Heart left ventricle (tissue), 16 donors: ENCODE results near the gene GTPBP6. TPM values are rescaled to one million over a fixed set of nuclear protein-coding genes. Genes with fewer than 3 reads are reported as not detected.

Experiments
- ATAC-seq, 4 donors: fragments of 200-7000 bp; cut with Tn5 transposase; one replicate each; pipeline ENCODE4 v1.9.1; 2020 to 2022; ENCODE audit warnings: moderate library complexity in 4 of 4, mild to moderate bottlenecking in 3 of 4, moderate number of reproducible peaks in 1 of 4
- DNase-seq, 5 donors: peaks; one replicate each; pipeline ENCODE4 v3.0.0-alpha.2; 2020
- H3K27ac ChIP-seq, 12 donors: fragments of 200-600 bp; sonication (generic) in 4 of 12; one replicate each; pipeline versions ENCODE4 v1.5.0 to v1.8.0; 2016 to 2022; ENCODE audit warnings: mild to moderate bottlenecking in 2 of 12
- H3K27me3 ChIP-seq, 9 donors: fragments of 200-600 bp; sonication (generic) in 2 of 9; one replicate each; pipeline versions ENCODE4 v1.5.1 to v1.8.0; 2016 to 2022; ENCODE audit warnings: mild to moderate bottlenecking in 3 of 9
- H3K36me3 ChIP-seq, 9 donors: fragments of 200-600 bp; sonication (generic) in 2 of 9; one replicate each; pipeline versions ENCODE4 v1.5.0 to v1.8.0; 2018 to 2022; ENCODE audit warnings: mild to moderate bottlenecking in 2 of 9
- H3K4me1 ChIP-seq, 12 donors: fragments of 200-600 bp; sonication (generic) in 4 of 12; one replicate each; pipeline versions ENCODE4 v1.5.0 to v1.8.0; 2016 to 2022; ENCODE audit warnings: mild to moderate bottlenecking in 3 of 12
- H3K4me3 ChIP-seq, 12 donors: fragments of 200-600 bp; sonication (generic) in 4 of 12; one replicate each; pipeline versions ENCODE4 v1.5.0 to v1.8.0; 2017 to 2022; ENCODE audit warnings: mild to moderate bottlenecking in 9 of 12, moderate library complexity in 4 of 12
- H3K9me3 ChIP-seq, 12 donors: fragments of 200-600 bp; sonication (generic) in 4 of 12; one replicate each; pipeline versions ENCODE4 v1.5.0 to v1.8.0; 2016 to 2022; ENCODE audit warnings: mild to moderate bottlenecking in 1 of 12
- POLR2A ChIP-seq, 2 donors: fragments of 450-650 bp; IDR thresholded peaks; one replicate each; pipeline ENCODE4 v1.6.1; 2017; ENCODE audit warnings: antibody characterized with exemption in 2 of 2, mild to moderate bottlenecking in 2 of 2, moderate library complexity in 2 of 2
- WGBS, 4 donors: extraction: QIAGEN DNeasy Blood & Tissue Kit in 2 of 4; methylation state at CpG; one replicate each; pipeline versions ENCODE4 v1.1.5 to v1.1.7; 2013 to 2018; 5-methylcytosine and 5-hydroxymethylcytosine counted together
- intact Hi-C, 10 donors: fragments of 100-400 bp; cut with DNase I; formaldehyde crosslinking; loops; one replicate each; pipeline versions ENCODE4 v1.11.1 to v1.14.2; 2022
- polyA plus RNA-seq, 2 donors: library from polyadenylated mRNA; stranded (reverse); fragments of 200-250 nt; gene quantifications; one replicate each; pipeline ENCODE4 v1.2.3, GENCODE V29; 2013
- total RNA-seq, 9 donors: library from RNA; depleted of rRNA in 2 of 9; stranded (reverse); fragments of >200 nt in 2 of 9; fragmentation: NEBNext Ultra II Directional in 3 of 9; extraction: Animal tissue kit (Norgen Biotek cat#: 25700) in 3 of 9; gene quantifications; one replicate each; pipeline versions ENCODE4 v1.1.0 to v1.2.4, GENCODE V29; 2016 to 2023
- TF ChIP-seq, protein P1 (sequence below), 12 donors: fragments of 200-600 bp; sonication (generic) in 4 of 12; IDR thresholded peaks; one replicate each; pipeline versions ENCODE4 v1.5.0 to v1.8.0; 2018 to 2022; ENCODE audit warnings: antibody characterized with exemption in 12 of 12, mild to moderate bottlenecking in 5 of 12
- donor health status: ischemic (EF 13 %, LVEDD 7.1; RV severe dilation, severe dysfunction).
- donor health status: healthy with polysubstance abuse.
- donor health status: DM: no; HTN: yes; CAD: no.
- donor health status: DM: no; HTN: no; CAD: no.
- donor health status: ischemic (EF 25% LVEDD 6.9; RV normal size, moderate dysfunction).
- donor health status: ischemic (EF 25% LVEDD 5.7; RV mildly dilated, moderate dysfunction).
- donor health status: healthy.
- donor health status: DM: yes; HTN: yes; CAD: no.
- donor health status: ischemic (EF 35%, LVEDD 5.7; RV mildly dilated, moderate dysfunction).
- donor health status: nonischemic (EF 11% LVEDD 7.7; RV severe dilation, severe dysfunction).
- donor health status: DM: yes; HTN: yes; CAD: no.
- donor health status: PGD.
- donor health status: ischemic (EF 29% LVEDD 5.4; RV normal size, mild dysfunction).
- donor health status: nonischemic (EF 23%, LVEDD 6.1; RV moderate dilation, normal function).

Gene GTPBP6
- total and polyA plus RNA-seq, 11 donors, result 31.3 to 102 (median 49.9) TPM

GRCh38 chrX:300334-300733, 18.3 kb downstream of the GTPBP6 start:
- WGBS, 4 donors, result 87 to 97% (median 97%) methylated on average over 8 of the region's 8 CpGs
- H3K27ac ChIP-seq, result no peak overlapping the region
- peaks cover 0 to 40% (median 19%) of the 10 kb centered on the region in 9 donors for H3K36me3 ChIP-seq
- DNase-seq (no peak), ATAC-seq (no peak)
- H3K4me1 ChIP-seq, result no peaks in the 10 kb centered on the region
- no peaks in the 10 kb centered on the region for H3K9me3 ChIP-seq
- H3K27me3 ChIP-seq, result no peaks in the 10 kb centered on the region
- no peak overlapping the region for H3K4me3 ChIP-seq
- TF ChIP-seq POLR2A (IDR thresholded peaks at IDR 0.05), result no peak
- TF ChIP-seq, protein P1, sequence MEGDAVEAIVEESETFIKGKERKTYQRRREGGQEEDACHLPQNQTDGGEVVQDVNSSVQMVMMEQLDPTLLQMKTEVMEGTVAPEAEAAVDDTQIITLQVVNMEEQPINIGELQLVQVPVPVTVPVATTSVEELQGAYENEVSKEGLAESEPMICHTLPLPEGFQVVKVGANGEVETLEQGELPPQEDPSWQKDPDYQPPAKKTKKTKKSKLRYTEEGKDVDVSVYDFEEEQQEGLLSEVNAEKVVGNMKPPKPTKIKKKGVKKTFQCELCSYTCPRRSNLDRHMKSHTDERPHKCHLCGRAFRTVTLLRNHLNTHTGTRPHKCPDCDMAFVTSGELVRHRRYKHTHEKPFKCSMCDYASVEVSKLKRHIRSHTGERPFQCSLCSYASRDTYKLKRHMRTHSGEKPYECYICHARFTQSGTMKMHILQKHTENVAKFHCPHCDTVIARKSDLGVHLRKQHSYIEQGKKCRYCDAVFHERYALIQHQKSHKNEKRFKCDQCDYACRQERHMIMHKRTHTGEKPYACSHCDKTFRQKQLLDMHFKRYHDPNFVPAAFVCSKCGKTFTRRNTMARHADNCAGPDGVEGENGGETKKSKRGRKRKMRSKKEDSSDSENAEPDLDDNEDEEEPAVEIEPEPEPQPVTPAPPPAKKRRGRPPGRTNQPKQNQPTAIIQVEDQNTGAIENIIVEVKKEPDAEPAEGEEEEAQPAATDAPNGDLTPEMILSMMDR (IDR thresholded peaks at IDR 0.05), result no peak
- intact Hi-C loops, result no loop called here

DNA sequence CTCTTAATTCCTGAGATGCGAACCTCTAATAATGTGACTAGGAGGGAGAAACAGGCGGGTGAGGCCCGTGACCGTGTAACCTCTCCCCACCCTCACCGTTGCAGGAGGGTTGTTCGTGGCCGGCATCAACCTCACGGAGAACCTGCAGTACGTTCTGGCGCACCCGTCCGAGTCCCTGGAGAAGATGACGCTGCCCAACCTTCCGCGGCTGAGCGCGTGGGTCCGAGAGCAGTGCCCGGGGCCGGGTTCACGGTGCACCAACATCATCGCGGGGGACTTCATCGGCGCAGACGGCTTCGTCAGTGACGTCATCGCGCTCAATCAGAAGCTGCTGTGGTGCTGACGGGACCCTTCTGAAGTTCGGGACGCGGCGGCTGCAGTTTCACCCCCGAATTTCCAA, 19.6 kb downstream of the GTPBP6 start:
- no peak overlapping the region for H3K27ac ChIP-seq
- no peak overlapping the region for H3K4me3 ChIP-seq
- intact Hi-C loops, result no loop called here
- no peaks in the 10 kb centered on the region for H3K27me3 ChIP-seq
- WGBS, 4 donors, result 96 to 97% (median 97%) methylated on average over 33 to 36 of the region's 36 CpGs
- DNase-seq, result peak in 4 of 5 donors; percentile 15 to 58 (median 18)
- no peak for ATAC-seq
- no peaks in the 10 kb centered on the region for H3K4me1 ChIP-seq
- TF ChIP-seq, protein P1 (IDR thresholded peaks at IDR 0.05), result no peak
- TF ChIP-seq POLR2A (IDR thresholded peaks at IDR 0.05), result no peak
- peaks cover 0 to 30% (median 8%) of the 10 kb centered on the region in 9 donors for H3K36me3 ChIP-seq
- H3K9me3 ChIP-seq, result no peaks in the 10 kb centered on the region

- ATAC-seq, result no peak
- H3K4me1 ChIP-seq, result no peaks in the 10 kb centered on the region
- H3K4me3 ChIP-seq, result no peak overlapping the region
- intact Hi-C loops, result no loop called here
- WGBS, 4 donors, result 90 to 96% (median 94%) methylated on average over 21 of the region's 21 CpGs
- no peaks in the 10 kb centered on the region for H3K27me3 ChIP-seq
- peak in 4 of 5 donors; percentile 2 to 36 (median 10) for DNase-seq
- no peak for TF ChIP-seq POLR2A (IDR thresholded peaks at IDR 0.05)
- TF ChIP-seq, protein P1 (IDR thresholded peaks at IDR 0.05), result no peak
- no peaks in the 10 kb centered on the region for H3K9me3 ChIP-seq
- no peak overlapping the region for H3K27ac ChIP-seq
- peaks cover 0 to 38% (median 12%) of the 10 kb centered on the region in 9 donors for H3K36me3 ChIP-seq
Observed at GRCh38 chrX:295136-295535, 23.5 kb downstream of the GTPBP6 start.

DNA sequence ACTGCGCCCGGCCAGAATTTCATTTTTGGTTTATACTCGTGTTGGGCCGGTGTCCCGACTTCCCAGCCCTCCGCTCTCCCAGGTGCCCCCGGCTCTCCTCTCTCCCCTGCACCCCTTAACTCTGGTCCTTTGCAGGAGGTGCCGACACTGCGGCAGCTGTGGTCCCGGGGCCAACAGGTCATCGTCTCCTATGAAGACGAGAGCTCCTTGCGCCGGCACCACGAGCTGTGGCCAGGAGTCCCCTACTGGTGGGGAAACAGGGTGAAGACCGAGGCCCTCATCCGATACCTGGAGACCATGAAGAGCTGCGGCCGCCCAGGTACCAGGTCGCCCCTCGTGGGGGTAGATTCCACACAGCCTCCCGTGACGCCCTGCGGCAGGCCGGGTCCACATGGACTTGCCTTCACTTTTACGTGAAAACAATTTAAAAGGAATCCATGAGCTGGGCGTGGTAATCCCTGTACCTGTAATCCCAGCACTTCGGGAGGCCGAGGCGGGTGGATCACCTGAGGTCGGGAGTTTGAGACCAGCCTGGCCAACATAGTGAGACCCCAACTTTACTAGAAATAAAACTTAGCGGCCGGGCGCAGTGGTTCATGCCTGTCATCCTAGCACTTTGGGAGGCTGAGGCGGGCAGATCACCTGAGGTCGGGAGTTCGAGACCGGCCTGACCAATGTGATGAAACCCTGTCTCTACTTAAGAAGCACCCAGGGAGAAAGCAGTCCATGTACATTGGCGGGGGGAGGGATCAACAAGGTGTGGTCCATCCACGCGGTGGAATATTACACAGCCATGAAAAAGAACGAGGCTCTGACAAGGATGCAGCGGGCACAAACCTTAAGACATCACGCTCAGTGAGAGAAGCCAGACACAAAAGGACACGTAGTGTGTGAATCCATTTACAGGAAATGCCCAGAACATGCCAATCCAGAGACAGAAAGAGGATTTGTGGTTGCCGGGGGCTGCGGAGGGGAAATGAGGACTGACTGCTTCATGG, 25.4 kb downstream of the GTPBP6 start:
- ATAC-seq (no peak), DNase-seq (peak in 3 of 5 donors; percentile 3 to 38 (median 13))
- 95 to 98% (median 97%) methylated on average over 44 to 47 of the region's 47 CpGs for WGBS, 4 donors
- Histone ChIP-seq H3K9me3 (no peaks in the 10 kb centered on the region), H3K4me1 (no peaks in the 10 kb centered on the region), H3K4me3 (no peak overlapping the region), H3K27ac (no peak overlapping the region), H3K36me3 (peaks cover 0 to 44% (median 13%) of the 10 kb centered on the region in 9 donors), H3K27me3 (no peaks in the 10 kb centered on the region)
- TF ChIP-seq, protein P1 (IDR thresholded peaks at IDR 0.05), result no peak
- TF ChIP-seq POLR2A (IDR thresholded peaks at IDR 0.05), result no peak
- intact Hi-C loops, result no loop called here
